Melanocyte of skin (primary cell): ENCODE results near the gene YAE1. TPM values are rescaled to one million over a fixed set of nuclear protein-coding genes. Genes with fewer than 3 reads are reported as not detected.

Experiments used
- total RNA-seq, 2 donors: library from RNA; depleted of rRNA; stranded (reverse); fragments of >200 nt; gene quantifications; 2 replicates each; pipeline ENCODE4 v1.2.3, GENCODE V29; 2012

The YAE1 gene, protein sequence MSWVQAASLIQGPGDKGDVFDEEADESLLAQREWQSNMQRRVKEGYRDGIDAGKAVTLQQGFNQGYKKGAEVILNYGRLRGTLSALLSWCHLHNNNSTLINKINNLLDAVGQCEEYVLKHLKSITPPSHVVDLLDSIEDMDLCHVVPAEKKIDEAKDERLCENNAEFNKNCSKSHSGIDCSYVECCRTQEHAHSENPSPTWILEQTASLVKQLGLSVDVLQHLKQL
- 10 to 100 TPM; 26.3 to 33.0 TPM for total RNA-seq

DNA sequence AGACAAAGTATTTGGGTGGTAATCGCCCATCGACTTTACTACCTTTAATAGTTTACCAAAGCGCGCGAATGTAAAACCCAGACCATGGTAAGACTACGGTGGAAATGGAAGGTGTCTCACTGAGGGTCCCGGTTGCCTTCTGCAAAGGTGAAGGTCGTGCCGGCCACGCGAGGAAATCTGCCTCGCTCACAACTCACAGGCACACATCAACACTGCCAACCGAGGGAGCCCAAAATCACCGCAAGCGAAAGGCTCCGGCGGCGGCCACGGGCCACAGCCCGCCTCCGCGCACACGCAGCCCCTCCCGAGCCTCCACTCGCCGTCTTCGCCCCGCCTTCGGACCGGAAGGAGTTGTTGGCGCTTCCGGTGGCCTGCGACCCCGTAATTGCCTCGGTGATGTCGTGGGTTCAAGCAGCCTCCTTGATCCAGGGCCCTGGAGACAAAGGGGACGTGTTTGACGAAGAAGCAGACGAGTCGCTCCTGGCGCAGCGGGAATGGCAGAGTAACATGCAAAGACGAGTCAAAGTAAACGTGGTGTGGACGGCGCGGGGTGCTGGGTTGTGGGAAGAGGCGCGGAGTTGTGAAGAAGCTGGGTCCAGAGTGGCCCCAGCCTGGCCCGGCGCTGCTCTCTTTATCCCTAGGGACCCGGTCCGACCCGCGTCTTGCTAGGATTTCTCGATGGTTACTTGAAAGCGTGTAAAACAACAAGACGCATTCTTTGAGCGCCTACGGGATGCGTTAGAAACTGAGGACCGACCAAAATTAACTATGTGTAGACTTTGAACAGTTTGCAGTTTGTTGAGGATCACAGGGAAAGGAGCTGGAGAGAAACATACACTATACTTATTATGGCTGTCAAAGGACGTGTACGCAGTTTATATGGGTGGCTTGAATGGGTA, at the start of gene YAE1:
Gene YAE1 (plus strand): TSS at position 382 of the 899 bp plus-strand sequence. CDS start 15 bp downstream, at position 397.

Other genes with a start within 250 kb of the YAE1 start
- gene RALA, start 57.2 kb downstream of the YAE1 start, total RNA-seq = 10 to 100 TPM; 11.4 to 13.0 TPM